Dedifferentiated amniotic fluid mesenchymal stem cell (primary cell): ENCODE data around the gene CARD6.
"Not testable (repeated sequence)": the region's sequence is repeated elsewhere in the genome, so short reads cannot be mapped to it uniquely, and the experiment has no call there.

Experiments used
- DNase-seq: peaks from one replicate; pipeline ENCODE4 v3.0.0-alpha.2; 2016; ENCODE audit errors: extremely low spot score

The CARD6 gene

GRCh38 chr5:40841068-40841805 lies at the start of gene CARD6:
Gene CARD6, plus strand, starts transcription at chr5:40841367. Its CDS starts 16 bp downstream, at chr5:40841383.
- DNase-seq = no peak

GRCh38 chr5:40791715-40792139 lies 49.4 kb upstream of the CARD6 start:
- DNase-seq = no peak

GRCh38 chr5:40792691-40793090 lies 48.5 kb upstream of the CARD6 start:
- DNase-seq = not testable (repeated sequence)

GRCh38 chr5:40794340-40794739 lies 46.8 kb upstream of the CARD6 start:
- DNase-seq = not testable (repeated sequence)

- not testable (repeated sequence) for DNase-seq
Measured at GRCh38 chr5:40794877-40795276, 46.3 kb upstream of the CARD6 start.

GRCh38 chr5:40796487-40796889 lies 44.7 kb upstream of the CARD6 start:
- DNase-seq = no peak

GRCh38 chr5:40797273-40798011 lies 43.7 kb upstream of the CARD6 start:
- peak; percentile 35 for DNase-seq

GRCh38 chr5:40798012-40798800 lies 43.0 kb upstream of the CARD6 start, which contains the start of gene PRKAA1:
Gene PRKAA1, minus strand, starts transcription at chr5:40798374. Its CDS starts 185 bp downstream, at chr5:40798189.
- DNase-seq = peak; percentile 83

- DNase-seq = peak; percentile 64
Measured at GRCh38 chr5:40798801-40799210, 42.4 kb upstream of the CARD6 start.

GRCh38 chr5:40799258-40799657 lies 41.9 kb upstream of the CARD6 start:
- DNase-seq = no peak

- peak; percentile 11 for DNase-seq
Measured at GRCh38 chr5:40801771-40802562, 39.2 kb upstream of the CARD6 start.

- DNase-seq = no peak
Measured at GRCh38 chr5:40812125-40812524, 29.0 kb upstream of the CARD6 start.

GRCh38 chr5:40813698-40814281 lies 27.4 kb upstream of the CARD6 start:
- no peak for DNase-seq

- no peak for DNase-seq
Measured at GRCh38 chr5:40823459-40823858, 17.7 kb upstream of the CARD6 start.

- DNase-seq = peak; percentile 11
Measured at GRCh38 chr5:40825461-40826043, 15.6 kb upstream of the CARD6 start.

GRCh38 chr5:40826489-40827187 lies 14.5 kb upstream of the CARD6 start:
- DNase-seq = no peak

GRCh38 chr5:40827188-40827977 lies 13.8 kb upstream of the CARD6 start:
- DNase-seq = no peak

- no peak for DNase-seq
Measured at GRCh38 chr5:40828021-40828631, 13.0 kb upstream of the CARD6 start.
